GM18498 (cell line): Measurements from ENCODE around the gene SIRPA.

Experiments
- ATAC-seq: cut with Tn5 transposase; IDR thresholded peaks from one replicate; pipeline ENCODE4 v1.9.1; 2021; ENCODE audit warnings: mild to moderate bottlenecking, moderate library complexity; ENCODE audit not compliant: unreplicated experiment

The SIRPA gene

GRCh38 chr20:1946762-1947534, 51.7 kb downstream of the SIRPA start:
- ATAC-seq: no peak

DNA sequence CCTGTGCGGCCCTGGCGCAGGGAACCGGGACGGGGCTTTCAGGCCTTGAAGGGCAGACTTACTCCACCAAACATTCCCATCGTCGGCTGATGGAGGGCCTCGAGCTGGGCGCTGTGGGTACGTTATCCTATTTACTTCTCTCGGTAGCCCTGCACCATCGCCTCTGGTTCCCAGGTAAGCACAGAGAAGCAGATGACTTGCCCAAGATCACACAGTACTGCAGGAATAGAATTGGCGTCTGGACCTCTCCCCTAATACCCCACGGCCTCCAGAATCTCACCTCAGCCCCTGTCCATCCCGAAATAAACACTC, 52.3 kb downstream of the SIRPA start:
- no peak for ATAC-seq

DNA sequence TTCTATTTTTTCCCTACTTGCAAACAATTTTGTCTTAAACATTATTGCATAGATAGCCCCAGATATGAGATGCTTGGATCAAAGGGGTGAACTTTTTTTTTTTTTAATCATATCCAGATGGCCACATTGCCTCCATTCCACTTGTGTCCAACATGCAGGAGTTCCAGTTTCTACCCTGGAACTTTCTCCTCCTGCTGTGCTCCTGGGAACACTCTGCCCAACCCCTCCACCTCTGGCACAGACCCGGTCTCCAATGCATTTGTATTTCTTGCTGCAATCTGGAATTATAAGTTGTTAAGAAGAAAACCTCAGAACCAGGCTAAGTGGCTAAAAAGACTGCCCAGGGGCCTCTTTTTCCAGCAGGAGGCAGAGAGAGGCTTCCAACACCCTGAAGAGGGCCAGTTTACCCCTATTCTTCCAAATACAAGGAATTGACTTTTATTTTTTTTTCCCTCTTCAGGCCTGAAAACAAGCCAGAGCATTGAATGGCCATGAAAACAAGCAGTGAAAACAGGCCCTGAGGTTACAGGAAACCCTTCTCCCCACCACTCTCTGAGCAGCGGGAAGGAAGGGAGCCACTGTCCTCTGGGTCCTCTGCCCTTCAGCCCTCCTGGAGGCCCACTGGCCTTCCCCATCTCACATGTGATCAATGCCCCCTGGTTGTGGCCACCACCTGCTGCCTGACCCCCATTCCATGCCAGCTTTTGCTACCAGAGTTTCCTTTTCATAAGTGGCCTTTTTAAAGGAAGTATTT, 54.3 kb downstream of the SIRPA start:
- no peak for ATAC-seq

GRCh38 chr20:1950836-1951235, 55.6 kb downstream of the SIRPA start:
- ATAC-seq: no peak

DNA sequence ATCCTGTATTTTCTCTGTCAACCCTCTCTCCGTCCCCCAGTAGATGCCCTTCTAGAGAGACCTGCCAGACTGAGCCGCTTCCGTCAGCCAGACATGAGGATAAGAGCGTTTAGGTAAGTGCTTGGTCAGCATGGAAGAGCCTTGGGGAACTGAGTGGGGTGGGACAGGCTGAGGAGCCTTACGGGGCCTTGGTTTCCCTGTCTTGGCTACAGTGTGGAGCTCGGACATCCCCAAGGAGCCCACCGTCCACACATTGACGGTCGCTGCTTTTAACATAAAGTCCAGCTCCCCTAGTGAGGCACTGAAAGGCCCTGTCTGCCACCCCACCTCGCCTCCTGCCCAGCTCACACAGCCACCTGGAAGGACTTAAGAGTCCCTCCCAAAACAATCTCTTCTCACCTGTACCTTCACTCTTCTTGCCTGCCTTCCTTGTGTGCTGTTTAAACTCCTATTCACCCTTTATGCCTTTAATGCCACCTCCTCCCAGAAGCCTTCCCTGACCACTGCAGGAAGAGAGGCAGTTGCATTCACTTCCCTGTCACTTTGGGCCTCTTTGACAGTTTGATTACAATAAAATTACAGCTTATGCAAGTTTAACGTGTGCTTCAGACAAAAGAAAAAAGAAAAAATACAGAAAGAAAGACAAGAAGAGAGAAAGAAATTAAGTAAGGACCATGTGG, 56.4 kb downstream of the SIRPA start:
- ATAC-seq: no peak

DNA sequence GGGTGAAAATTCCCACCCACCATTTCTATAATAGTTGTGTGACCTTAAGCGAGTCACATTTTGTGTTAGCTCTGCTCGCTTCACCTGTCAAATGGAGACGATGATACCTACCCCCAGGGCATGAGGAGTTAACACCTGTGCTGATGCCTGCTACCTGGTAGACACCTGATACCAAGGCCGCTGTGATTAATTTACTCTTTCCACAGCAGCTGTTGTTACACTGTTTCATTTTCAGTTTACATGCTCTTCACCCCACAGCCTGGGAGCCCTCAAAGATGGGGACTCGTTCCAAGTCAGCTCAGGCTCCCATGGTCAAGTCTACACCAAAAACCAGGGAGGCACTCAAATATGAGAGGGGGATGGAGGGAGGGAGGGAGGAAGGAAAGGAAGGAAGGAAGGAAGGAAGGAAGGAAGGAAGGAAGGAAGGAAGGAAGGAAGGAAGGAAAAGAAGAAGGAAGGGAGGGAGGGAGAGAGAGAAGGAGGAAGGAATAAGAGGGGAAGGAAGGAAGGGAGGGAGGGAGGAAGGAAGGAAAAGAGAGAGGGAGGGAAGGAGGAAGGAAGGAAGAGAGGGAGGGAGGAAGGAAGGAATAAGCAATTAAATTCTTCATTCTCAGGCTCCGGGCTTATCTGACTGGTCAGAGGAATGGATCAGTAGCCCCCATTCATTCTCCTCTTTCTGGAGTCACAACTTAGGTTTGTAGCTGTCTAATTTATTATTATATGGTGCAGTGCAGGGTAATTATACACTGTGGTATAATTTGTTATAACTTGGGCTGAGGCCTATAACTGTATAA, 57.7 kb downstream of the SIRPA start:
- ATAC-seq: no peak

DNA sequence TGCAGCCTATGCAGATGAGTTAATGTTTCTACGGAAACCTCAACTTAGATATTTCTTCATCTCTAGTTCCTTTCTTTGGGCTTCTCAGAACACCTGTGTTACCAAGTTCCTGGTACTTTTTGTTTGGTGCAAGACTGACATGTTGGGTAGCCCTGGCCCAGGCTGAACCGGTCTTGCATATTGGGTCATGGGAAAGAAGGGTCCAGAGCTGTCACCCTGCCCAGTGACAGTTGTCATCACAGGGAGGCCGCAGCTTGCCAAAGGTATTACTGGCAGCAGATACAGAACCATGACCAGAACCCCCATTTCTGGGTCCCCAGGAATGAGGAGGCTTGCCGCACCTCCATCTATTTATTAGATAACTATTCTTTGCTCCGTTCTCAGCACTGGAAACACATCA, 58.4 kb downstream of the SIRPA start:
- ATAC-seq: no peak

DNA sequence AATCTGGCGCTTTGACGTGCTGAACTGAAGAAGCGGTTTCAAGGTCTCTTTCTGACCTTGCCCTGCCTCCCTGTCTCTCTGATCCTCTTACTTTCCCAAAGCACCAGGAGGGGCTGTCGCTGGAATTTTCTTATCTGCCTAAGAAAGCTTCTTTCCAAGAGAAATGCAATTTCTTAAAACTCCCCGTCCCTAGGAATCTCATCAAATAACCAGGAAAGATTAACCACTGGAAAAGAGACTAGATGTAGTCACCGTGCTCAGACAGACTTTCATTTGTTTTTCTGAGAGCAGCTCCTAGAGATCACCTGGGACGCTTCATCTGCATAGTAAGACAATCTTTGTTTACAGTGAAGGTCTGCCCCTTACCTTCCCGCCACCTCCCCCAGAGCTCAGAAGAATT, 60.0 kb downstream of the SIRPA start:
- ATAC-seq: no peak

- ATAC-seq: no peak
Observed at GRCh38 chr20:1958426-1958825, 63.2 kb downstream of the SIRPA start.

DNA sequence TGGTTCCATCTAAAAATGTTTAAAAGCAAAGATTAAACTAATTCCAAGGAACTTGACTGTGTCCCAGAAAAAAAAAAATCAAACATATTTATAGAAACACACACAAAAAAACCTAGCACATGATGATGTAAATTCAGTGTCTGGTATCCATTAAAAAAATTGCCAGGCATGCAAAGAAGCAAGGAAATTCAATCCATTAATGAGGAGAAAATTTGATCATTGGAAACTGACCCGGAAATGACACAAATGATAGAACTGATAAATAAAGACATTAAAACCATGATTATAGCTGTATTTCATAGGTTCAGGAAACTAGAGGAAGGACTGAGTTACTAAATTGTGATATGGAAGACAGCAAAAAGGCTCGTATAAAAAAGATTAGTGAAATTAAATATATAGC, 63.9 kb downstream of the SIRPA start:
- no peak for ATAC-seq

GRCh38 chr20:1961374-1961773, 66.2 kb downstream of the SIRPA start:
- no peak for ATAC-seq

GRCh38 chr20:1964061-1964460, 68.9 kb downstream of the SIRPA start:
- no peak for ATAC-seq

DNA sequence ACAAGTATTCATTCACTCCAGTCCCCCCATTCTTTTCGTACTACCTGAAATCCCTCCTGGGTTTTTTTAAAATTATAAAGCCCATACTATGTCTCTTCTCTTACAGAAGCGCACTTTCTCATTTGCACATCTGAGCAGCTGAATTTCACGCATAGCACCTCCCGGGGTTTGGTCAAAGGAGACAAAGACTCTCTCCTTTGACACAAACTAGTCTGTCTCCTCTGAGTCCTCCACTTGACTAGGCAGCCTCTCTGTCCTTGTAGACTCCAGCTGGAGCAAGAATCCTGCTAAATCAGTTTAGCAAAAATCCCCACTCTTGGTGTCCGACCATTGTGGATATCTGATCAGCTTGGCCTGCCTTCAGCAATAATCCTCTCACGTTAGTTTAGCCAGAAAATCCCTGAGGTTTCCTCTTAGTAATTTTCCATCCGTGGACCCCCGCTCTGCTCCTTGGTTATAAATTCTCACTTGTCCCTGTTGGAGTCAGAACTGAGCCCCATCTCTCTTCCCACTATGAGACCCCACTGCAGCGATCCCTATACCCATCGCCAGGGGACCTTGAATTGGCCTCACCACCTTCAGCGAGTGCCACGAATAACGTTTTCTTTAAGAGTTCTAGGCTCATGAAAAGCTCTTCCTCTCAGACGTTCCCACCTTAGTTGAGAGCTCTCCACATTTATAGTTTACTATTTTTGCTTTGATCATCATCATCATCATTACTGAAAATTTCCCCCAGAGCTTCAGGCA, 69.6 kb downstream of the SIRPA start:
- ATAC-seq: no peak

GRCh38 chr20:1965520-1966351, 70.5 kb downstream of the SIRPA start:
- no peak for ATAC-seq

GRCh38 chr20:1968964-1969363, 73.8 kb downstream of the SIRPA start:
- no peak for ATAC-seq

DNA sequence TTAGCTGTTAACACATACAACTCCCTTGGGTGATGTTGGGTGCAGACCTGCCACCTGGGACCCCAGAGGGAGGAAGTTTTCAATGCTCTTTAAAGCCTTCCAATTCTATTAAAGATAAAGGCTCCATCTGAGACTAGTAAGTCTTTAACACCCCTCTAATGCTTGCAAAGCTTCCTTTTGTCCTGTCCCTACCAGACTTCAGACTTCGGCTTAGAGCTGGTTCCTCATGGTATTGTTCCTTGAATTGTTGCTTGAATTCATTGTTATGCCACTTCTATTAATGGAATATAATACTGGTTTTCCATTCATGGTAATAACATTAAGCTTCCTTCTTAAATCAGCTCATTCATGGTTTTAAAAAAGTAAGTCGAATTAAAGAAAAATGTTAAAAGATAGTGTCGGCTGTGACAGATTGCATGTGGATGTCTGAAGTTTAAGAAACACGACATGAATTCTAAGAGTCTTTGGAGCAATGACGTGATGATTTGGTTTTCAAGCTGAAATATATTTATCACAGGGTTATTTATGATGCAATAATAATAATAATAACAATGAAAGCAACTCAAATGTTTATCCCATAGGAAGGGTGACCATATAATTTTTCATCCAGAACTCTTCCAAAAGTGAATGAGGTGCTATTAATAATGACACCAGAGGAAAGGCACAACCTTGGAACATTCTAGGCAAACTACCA, 76.8 kb downstream of the SIRPA start:
- no peak for ATAC-seq

DNA sequence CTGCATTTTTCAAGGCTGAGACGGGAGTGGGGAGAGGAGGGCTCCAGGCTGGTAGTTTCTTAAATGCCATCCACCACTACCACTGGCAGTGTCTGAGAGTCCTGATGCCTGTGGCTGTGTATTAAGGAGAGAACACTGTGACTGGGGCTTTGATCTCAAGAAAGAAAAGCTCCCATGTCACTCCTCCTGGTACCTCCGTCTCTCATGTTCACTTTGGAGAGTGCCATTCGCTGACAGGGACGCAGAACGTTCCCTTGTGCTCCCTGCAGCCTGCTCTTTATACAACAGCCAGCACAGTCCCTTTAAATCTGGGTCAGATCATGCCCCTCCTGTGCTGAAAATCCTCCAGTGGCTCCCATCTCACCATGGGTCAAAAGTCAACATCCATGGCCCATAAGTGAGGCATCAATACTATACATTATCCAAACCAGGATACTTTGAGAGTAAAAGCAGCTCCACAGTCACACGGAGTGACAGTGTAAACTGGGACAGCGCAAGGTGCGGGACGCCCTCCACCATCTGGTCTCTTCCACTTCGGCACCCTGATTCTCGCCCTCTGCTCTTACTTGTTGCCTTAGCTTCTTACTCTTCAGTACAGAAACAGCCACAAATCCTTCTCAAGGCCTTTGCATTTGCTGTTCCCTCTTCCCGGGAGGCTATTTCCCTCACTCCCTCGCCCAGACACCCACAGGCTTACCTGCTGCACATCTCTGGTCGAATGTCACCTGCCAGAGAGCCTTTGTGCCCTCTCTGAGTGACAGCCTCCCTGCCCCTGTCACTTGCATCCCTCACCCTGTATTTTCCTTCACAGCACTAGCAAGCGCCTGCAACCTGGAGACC, 78.6 kb downstream of the SIRPA start:
- no peak for ATAC-seq

DNA sequence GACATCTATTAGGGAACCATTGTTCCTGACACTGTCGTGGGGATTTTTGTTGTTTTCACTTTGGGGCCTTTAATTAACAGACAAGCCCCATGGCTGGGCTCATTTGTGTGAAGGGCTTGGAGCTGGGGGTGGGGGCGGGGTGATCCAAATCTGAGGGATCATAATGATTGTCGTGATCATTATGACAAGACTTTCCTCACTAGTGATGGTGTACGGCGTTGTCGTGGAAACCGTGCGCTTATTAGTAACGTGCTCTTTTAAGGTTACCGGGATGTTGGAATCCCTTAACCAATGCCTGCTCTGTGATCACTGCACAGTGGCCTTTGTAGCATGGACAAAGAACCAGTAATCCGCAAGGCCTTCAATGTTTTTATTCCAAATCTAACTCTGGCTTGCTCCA, 80.1 kb downstream of the SIRPA start:
- ATAC-seq: no peak
